NCI-H2196 (cell line): ENCODE data around the gene AUP1.
"Not testable (repeated sequence)": the region's sequence is repeated elsewhere in the genome, so short reads cannot be mapped to it uniquely, and the experiment has no call there.

Source experiments
- DNase-seq: peaks from one replicate; lab custom pipeline; 2025; ENCODE audit not compliant: unreplicated experiment; lab: John Stamatoyannopoulos, UW

The AUP1 gene

GRCh38 chr2:74499267-74499939, 30.1 kb downstream of the AUP1 start, which contains the start of gene LBX2:
TSS of gene LBX2 (minus strand) at chr2:74499603. CDS start at chr2:74499537, 66 bp downstream.
- no peak for DNase-seq

GRCh38 chr2:74498500-74499266, 30.8 kb downstream of the AUP1 start:
- DNase-seq, result no peak

GRCh38 chr2:74497777-74498499, 31.6 kb downstream of the AUP1 start:
- DNase-seq, result no peak

- no peak for DNase-seq
Observed at GRCh38 chr2:74496997-74497776, 32.3 kb downstream of the AUP1 start.

- DNase-seq, result no peak
Observed at GRCh38 chr2:74495440-74495839, 34.1 kb downstream of the AUP1 start.

GRCh38 chr2:74493546-74493945, 36.0 kb downstream of the AUP1 start:
- DNase-seq, result no peak

GRCh38 chr2:74491648-74492544, 37.6 kb downstream of the AUP1 start:
- no peak for DNase-seq

- DNase-seq, result no peak
Observed at GRCh38 chr2:74489906-74490305, 39.6 kb downstream of the AUP1 start.

- no peak for DNase-seq
Observed at GRCh38 chr2:74488643-74489481, 40.6 kb downstream of the AUP1 start.

- no peak for DNase-seq
Observed at GRCh38 chr2:74486141-74486540, 43.4 kb downstream of the AUP1 start.

GRCh38 chr2:74483675-74484164, 45.8 kb downstream of the AUP1 start:
- not testable (repeated sequence) for DNase-seq

- peak; percentile 77 for DNase-seq
Observed at GRCh38 chr2:74482801-74483674, 46.5 kb downstream of the AUP1 start, which contains the start of the genes CCDC142 and TTC31. TSS of gene CCDC142 (minus strand) at chr2:74482998. CDS start at chr2:74482837, 161 bp downstream. TSS of gene TTC31 (plus strand) at chr2:74483081. CDS start at chr2:74483096, 15 bp downstream.

GRCh38 chr2:74481961-74482800, 47.3 kb downstream of the AUP1 start:
- DNase-seq, result no peak

- DNase-seq, result no peak
Observed at GRCh38 chr2:74481431-74481830, 48.1 kb downstream of the AUP1 start.
